Measurements from ENCODE around the gene CLEC3B.

Gene CLEC3B

GRCh38 chr3:45007091-45007490 is 19.0 kb upstream of the CLEC3B start:
- DNase-seq = no peak

- DNase-seq = no peak
Observed at GRCh38 chr3:45008117-45008516, 18.0 kb upstream of the CLEC3B start.

- no peak for DNase-seq
Observed at GRCh38 chr3:45009868-45010267, 16.2 kb upstream of the CLEC3B start.

- DNase-seq = no peak
Observed at GRCh38 chr3:45010811-45011333, 15.2 kb upstream of the CLEC3B start.

- DNase-seq = no peak
Observed at GRCh38 chr3:45011756-45012508, 14.2 kb upstream of the CLEC3B start.

- DNase-seq = no peak
Observed at GRCh38 chr3:45012577-45012976, 13.5 kb upstream of the CLEC3B start.

GRCh38 chr3:45016916-45017315 is 9.2 kb upstream of the CLEC3B start:
- DNase-seq = no peak

- no peak for DNase-seq
Observed at GRCh38 chr3:45017821-45018220, 8.3 kb upstream of the CLEC3B start.

- peak; percentile 41 for DNase-seq
Observed at GRCh38 chr3:45020534-45020933, 5.6 kb upstream of the CLEC3B start.

- no peak for DNase-seq
Observed at GRCh38 chr3:45021524-45022297, 4.4 kb upstream of the CLEC3B start.

- no peak for DNase-seq
Observed at GRCh38 chr3:45023675-45024074, 2.4 kb upstream of the CLEC3B start.

GRCh38 chr3:45024542-45025255 is 1.4 kb upstream of the CLEC3B start:
- DNase-seq = no peak

- DNase-seq = no peak
Observed at GRCh38 chr3:45026957-45027356, 854 bp downstream of the CLEC3B start.

GRCh38 chr3:45027441-45027840 is 1.3 kb downstream of the CLEC3B start:
- no peak for DNase-seq

- DNase-seq = no peak
Observed at GRCh38 chr3:45029216-45029615, 3.1 kb downstream of the CLEC3B start.

- no peak for DNase-seq
Observed at GRCh38 chr3:45029661-45030060, 3.6 kb downstream of the CLEC3B start.

- DNase-seq = no peak
Observed at GRCh38 chr3:45031531-45031930, 5.4 kb downstream of the CLEC3B start.

GRCh38 chr3:45032113-45032512 is 6.0 kb downstream of the CLEC3B start:
- DNase-seq = no peak

- no peak for DNase-seq
Observed at GRCh38 chr3:45033791-45034190, 7.7 kb downstream of the CLEC3B start.

GRCh38 chr3:45034612-45035252 is 8.6 kb downstream of the CLEC3B start:
- peak; percentile 40 for DNase-seq

- DNase-seq = peak; percentile 44
Observed at GRCh38 chr3:45035441-45036301, 9.6 kb downstream of the CLEC3B start.
